Smooth muscle cell of the coronary artery (primary cell): ENCODE measurements around the gene PITPNM1. TPM values are rescaled to one million over a fixed set of nuclear protein-coding genes. Genes with fewer than 3 reads are reported as not detected.

Source experiments
- total RNA-seq: library from RNA; depleted of rRNA; stranded (reverse); fragments of >200 nt; gene quantifications from 2 replicates; pipeline ENCODE4 v1.2.3, GENCODE V29; 2014; ENCODE audit warnings: low replicate concordance

Gene PITPNM1
- 26.0 and 28.7 TPM in 2 replicates for total RNA-seq

GRCh38 chr11:67504950-67505581, at the start of gene PITPNM1:
PITPNM1 (minus strand) TSS chr11:67505363; CDS start chr11:67504180, 1,183 bp downstream.

GRCh38 chr11:67522844-67523555, 17.8 kb upstream of the PITPNM1 start, which contains the start of gene CABP2:
CABP2 (minus strand) TSS chr11:67523446; CDS start chr11:67523326, 120 bp downstream.

GRCh38 chr11:67507864-67508485, 2.8 kb upstream of the PITPNM1 start, which contains the start of gene CDK2AP2:
CDK2AP2 (minus strand) TSS chr11:67508162; CDS start chr11:67508082, 80 bp downstream.

GRCh38 chr11:67482827-67483798, 22.1 kb downstream of the PITPNM1 start, which contains the start of gene AIP:
AIP (plus strand) TSS chr11:67483026; CDS start chr11:67483159, 133 bp downstream.

GRCh38 chr11:67468759-67469507, 36.2 kb downstream of the PITPNM1 start, which contains the start of gene TMEM134:
TMEM134 (minus strand) TSS chr11:67469251; CDS start chr11:67469192, 59 bp downstream.

GRCh38 chr11:67455054-67455453, 50.1 kb downstream of the PITPNM1 start, which contains the start of gene CABP4:
CABP4 (plus strand) TSS chr11:67455354; CDS start chr11:67455424, 70 bp downstream.

GRCh38 chr11:67452141-67452952, 52.8 kb downstream of the PITPNM1 start, which contains the start of gene GPR152:
GPR152 (minus strand) TSS chr11:67452729; CDS start chr11:67452724, 5 bp downstream.

Other genes starting within 250 kb of the PITPNM1 start
- gene GRK2, start 238.9 kb downstream of the PITPNM1 start, total RNA-seq, result 20.2 and 31.6 TPM in 2 replicates
- 32.9 and 34.9 TPM in 2 replicates for gene ANKRD13D, start 216.1 kb downstream of the PITPNM1 start, total RNA-seq
- 8.1 and 10.2 TPM in 2 replicates for gene SSH3, start 201.8 kb downstream of the PITPNM1 start, total RNA-seq
- gene POLD4, start 151.8 kb downstream of the PITPNM1 start, total RNA-seq, result 24.2 and 71.2 TPM in 2 replicates
- 1.8 and 3.9 TPM in 2 replicates for gene CLCF1, start 131.8 kb downstream of the PITPNM1 start, total RNA-seq
- gene RAD9A, start 113.4 kb downstream of the PITPNM1 start, total RNA-seq, result 4.1 and 4.8 TPM in 2 replicates
- 81.6 and 202 TPM in 2 replicates for gene PPP1CA, start 103.5 kb downstream of the PITPNM1 start, total RNA-seq
- not detected in 2 replicates for gene TBC1D10C, start 101.3 kb downstream of the PITPNM1 start, total RNA-seq
- under 0.01 and 0.30 TPM in 2 replicates for gene CARNS1, start 89.7 kb downstream of the PITPNM1 start, total RNA-seq
- gene RPS6KB2, start 76.9 kb downstream of the PITPNM1 start, total RNA-seq, result 24.3 and 55.9 TPM in 2 replicates
- 0.23 and 0.30 TPM in 2 replicates for gene PTPRCAP, start 67.7 kb downstream of the PITPNM1 start, total RNA-seq
- gene CORO1B, start 61.9 kb downstream of the PITPNM1 start, total RNA-seq, result 147 and 225 TPM in 2 replicates
- not detected in 2 replicates for gene GPR152, start 52.6 kb downstream of the PITPNM1 start, total RNA-seq
- gene CABP4, start 50.0 kb downstream of the PITPNM1 start, total RNA-seq, result not detected in 2 replicates
- gene TMEM134, start 36.1 kb downstream of the PITPNM1 start, total RNA-seq, result 4.1 and 24.4 TPM in 2 replicates
- 128 and 227 TPM in 2 replicates for gene AIP, start 22.3 kb downstream of the PITPNM1 start, total RNA-seq
- gene CDK2AP2, start 2.8 kb upstream of the PITPNM1 start, total RNA-seq, result 2.8 and 16.2 TPM in 2 replicates
- not detected in 2 replicates for gene CABP2, start 18.1 kb upstream of the PITPNM1 start, total RNA-seq
- 443 and 1,598 TPM in 2 replicates for gene GSTP1, start 78.4 kb upstream of the PITPNM1 start, total RNA-seq
- gene NDUFV1, start 101.6 kb upstream of the PITPNM1 start, total RNA-seq, result 201 and 458 TPM in 2 replicates
- 3.6 and 4.4 TPM in 2 replicates for gene NUDT8, start 124.6 kb upstream of the PITPNM1 start, total RNA-seq
- not detected in 2 replicates for gene TBX10, start 134.4 kb upstream of the PITPNM1 start, total RNA-seq
- gene ACY3, start 145.4 kb upstream of the PITPNM1 start, total RNA-seq, result not detected in 2 replicates
- not detected in 2 replicates for gene ALDH3B2, start 169.3 kb upstream of the PITPNM1 start, total RNA-seq